Kidney epithelial cell (primary cell): ENCODE results near the gene AMOTL2. TPM values are rescaled to one million over a fixed set of nuclear protein-coding genes. Genes with fewer than 3 reads are reported as not detected.

Experiments used
- DNase-seq: peaks from one replicate; pipeline ENCODE4 v3.0.0-alpha.2; 2010; ENCODE audit warnings: low read depth
- H3K27me3 ChIP-seq: 2 replicates; pipeline ENCODE4 v1.6.0; 2011; ENCODE audit warnings: low read length; ENCODE audit not compliant: control insufficient read depth, insufficient read depth
- H3K36me3 ChIP-seq: 2 replicates; pipeline ENCODE4 v1.5.1; 2011; ENCODE audit warnings: low read length; ENCODE audit not compliant: control insufficient read depth, insufficient read depth
- H3K4me3 ChIP-seq: 2 replicates; pipeline ENCODE4 v1.5.1; 2011; ENCODE audit warnings: low read depth, mild to moderate bottlenecking, control low read depth, low read length
- total RNA-seq: library from RNA; depleted of rRNA; stranded (reverse); fragments of >200 nt; gene quantifications from 2 replicates; pipeline ENCODE4 v1.2.3, GENCODE V29; 2015
- TF ChIP-seq, protein P1 (sequence below): IDR thresholded peaks from 2 replicates; pipeline ENCODE4 v1.5.1; 2011; ENCODE audit warnings: mild to moderate bottlenecking, moderate library complexity, low read length, control low read depth, inconsistent platforms; ENCODE audit not compliant: insufficient read depth, poor library complexity, severe bottlenecking

Gene AMOTL2
- total RNA-seq, 1 donor from 2014 or later, result 191 TPM

DNA sequence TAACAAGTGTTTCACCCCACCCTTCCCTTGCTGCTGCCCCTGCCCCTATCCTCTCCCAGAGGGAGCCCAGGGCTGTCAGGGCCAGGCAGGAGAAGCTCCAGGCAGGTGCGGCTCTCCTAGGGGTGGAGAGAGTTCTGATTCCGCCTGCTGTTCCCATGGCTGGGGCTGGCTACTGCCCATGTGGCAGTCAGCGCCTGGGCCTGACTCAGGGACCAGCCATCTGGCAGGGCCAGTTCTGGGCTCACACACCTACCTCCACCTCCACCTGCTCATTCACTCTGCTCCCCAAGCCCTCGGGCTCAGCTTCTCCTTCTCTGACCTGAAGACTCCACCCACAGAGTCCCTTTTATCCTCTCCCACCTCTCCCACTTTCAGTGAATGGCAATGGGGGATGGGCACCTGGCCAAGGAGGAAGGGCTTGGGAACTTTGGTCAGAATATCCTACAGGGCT is 23.4 kb downstream of the AMOTL2 start:
- no peak for DNase-seq
- H3K36me3 ChIP-seq, result peaks cover 2% of the 10 kb centered on the region
- no peaks in the 10 kb centered on the region for H3K27me3 ChIP-seq
- no peak overlapping the region for H3K4me3 ChIP-seq
- TF ChIP-seq, protein P1, sequence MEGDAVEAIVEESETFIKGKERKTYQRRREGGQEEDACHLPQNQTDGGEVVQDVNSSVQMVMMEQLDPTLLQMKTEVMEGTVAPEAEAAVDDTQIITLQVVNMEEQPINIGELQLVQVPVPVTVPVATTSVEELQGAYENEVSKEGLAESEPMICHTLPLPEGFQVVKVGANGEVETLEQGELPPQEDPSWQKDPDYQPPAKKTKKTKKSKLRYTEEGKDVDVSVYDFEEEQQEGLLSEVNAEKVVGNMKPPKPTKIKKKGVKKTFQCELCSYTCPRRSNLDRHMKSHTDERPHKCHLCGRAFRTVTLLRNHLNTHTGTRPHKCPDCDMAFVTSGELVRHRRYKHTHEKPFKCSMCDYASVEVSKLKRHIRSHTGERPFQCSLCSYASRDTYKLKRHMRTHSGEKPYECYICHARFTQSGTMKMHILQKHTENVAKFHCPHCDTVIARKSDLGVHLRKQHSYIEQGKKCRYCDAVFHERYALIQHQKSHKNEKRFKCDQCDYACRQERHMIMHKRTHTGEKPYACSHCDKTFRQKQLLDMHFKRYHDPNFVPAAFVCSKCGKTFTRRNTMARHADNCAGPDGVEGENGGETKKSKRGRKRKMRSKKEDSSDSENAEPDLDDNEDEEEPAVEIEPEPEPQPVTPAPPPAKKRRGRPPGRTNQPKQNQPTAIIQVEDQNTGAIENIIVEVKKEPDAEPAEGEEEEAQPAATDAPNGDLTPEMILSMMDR, result no peak

DNA sequence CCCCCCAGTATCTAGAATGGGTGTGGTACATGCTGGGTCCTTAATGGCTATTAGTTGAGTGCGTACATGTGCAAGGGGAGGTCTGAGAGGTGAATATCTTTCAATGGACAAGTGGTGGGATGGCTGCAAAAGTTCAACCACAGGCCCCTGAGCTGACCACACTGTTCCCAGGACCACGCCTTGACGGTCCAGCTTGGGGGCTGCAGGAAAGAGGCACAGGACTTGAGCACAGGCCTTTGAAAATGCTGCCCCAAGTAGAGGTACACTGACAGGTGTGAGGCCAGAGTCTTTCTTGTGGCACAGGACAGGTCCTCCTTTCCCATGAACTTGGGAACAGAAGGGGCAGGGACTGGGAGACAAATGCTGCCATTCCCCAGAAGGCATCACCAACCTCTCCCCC is 24.0 kb downstream of the AMOTL2 start:
- H3K27me3 ChIP-seq, result no peaks in the 10 kb centered on the region
- peaks cover 2% of the 10 kb centered on the region for H3K36me3 ChIP-seq
- DNase-seq, result no peak
- no peak overlapping the region for H3K4me3 ChIP-seq
- TF ChIP-seq, protein P1, result no peak

DNA sequence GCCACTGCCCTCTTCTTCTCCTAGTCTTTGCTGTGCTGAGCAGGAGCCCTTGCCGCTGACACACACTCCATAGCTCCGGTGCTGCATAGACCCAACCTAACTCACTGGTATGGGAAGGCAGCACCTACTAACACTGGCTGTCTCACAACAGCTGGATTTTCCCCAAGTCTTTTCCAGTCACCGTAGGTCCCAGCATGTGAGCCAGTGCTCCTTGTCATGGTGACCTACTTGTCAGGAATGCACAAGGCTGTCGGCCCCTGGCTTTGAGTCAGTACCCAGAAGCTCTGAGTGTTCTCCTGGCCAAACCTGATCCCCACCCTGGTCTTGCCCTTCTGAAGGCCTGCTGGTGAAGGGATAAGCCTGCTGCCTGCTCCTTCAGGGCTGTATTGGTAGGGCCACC is 25.7 kb downstream of the AMOTL2 start:
- Histone ChIP-seq H3K36me3 (no peaks in the 10 kb centered on the region), H3K27me3 (no peaks in the 10 kb centered on the region), H3K4me3 (no peak overlapping the region)
- TF ChIP-seq, protein P1, result no peak
- no peak for DNase-seq

DNA sequence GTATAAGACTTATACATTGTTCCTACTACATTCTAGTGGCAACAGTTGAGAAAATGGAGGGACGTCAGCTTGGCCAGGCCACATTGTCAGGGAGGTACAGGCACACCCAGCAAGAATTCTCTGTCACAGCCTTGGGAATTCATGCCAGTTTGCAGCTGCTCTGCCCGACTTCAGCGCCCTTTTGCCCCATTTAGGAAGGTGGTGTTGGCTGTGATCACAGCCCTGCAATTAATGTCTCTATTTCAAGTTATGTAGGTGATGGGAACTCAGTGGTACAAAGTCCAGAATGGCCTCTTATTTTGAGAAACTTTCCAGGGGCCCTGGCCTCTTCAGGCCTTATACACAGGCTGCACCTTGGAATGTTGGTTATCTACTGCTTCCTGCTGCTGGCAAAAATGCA is 26.7 kb downstream of the AMOTL2 start:
- no peak overlapping the region for H3K4me3 ChIP-seq
- no peaks in the 10 kb centered on the region for H3K27me3 ChIP-seq
- DNase-seq, result no peak
- TF ChIP-seq, protein P1, result no peak
- H3K36me3 ChIP-seq, result no peaks in the 10 kb centered on the region

DNA sequence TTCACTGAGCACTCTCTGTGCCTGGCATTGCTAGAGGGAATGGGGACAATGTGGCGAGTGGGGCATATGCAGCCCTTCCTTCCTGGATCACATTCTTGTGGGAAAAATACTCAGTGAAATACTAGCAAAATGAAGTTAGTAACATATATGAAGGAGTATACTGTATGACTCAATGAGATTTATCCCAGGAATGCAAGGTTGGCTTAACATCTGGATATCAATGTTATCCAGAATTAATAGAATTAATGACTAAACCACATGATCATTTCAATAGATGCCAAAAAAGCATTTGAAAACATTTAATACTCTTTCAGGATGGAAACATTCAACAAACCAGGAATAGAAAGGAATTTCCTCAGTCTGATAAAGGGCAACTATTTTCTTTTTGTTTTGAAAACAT is 27.5 kb downstream of the AMOTL2 start:
- H3K4me3 ChIP-seq, result no peak overlapping the region
- H3K36me3 ChIP-seq, result no peaks in the 10 kb centered on the region
- no peaks in the 10 kb centered on the region for H3K27me3 ChIP-seq
- DNase-seq, result no peak
- TF ChIP-seq, protein P1, result no peak

DNA sequence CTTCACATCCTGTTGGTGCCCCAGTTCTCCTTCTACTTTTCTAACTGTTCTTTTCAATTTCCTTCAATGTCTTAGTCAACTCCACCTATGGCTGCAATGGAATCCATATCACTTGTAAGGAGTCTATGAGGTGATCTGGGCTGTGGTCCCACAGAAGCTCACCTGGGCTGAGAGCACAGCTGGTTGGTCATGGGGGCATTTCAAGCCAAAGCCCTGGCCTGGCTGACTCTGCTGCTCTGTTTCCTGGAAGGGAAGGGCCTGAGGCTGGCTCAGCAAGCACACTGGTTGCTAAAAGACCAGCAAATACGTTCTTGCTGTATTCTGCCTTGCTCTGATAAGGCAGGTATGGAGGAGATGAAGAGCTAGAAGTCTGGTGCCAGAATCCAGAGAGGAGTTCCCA is 29.0 kb downstream of the AMOTL2 start:
- TF ChIP-seq, protein P1, result no peak
- Histone ChIP-seq H3K36me3 (no peaks in the 10 kb centered on the region), H3K4me3 (no peak overlapping the region), H3K27me3 (no peaks in the 10 kb centered on the region)
- DNase-seq, result no peak
